Dedifferentiated amniotic fluid mesenchymal stem cell (primary cell): ENCODE data around the gene FKBP11.

Source experiments
- DNase-seq: peaks from one replicate; pipeline ENCODE4 v3.0.0-alpha.2; 2016; ENCODE audit errors: extremely low spot score

The FKBP11 gene

GRCh38 chr12:48925304-48926011 is at the start of gene FKBP11:
FKBP11 (minus strand) TSS chr12:48925492; CDS start chr12:48925428, 64 bp downstream.
- no peak for DNase-seq

- no peak for DNase-seq
Measured at GRCh38 chr12:48973941-48974673, 48.8 kb upstream of the FKBP11 start.

- no peak for DNase-seq
Measured at GRCh38 chr12:48973531-48973930, 48.2 kb upstream of the FKBP11 start.

- no peak for DNase-seq
Measured at GRCh38 chr12:48972952-48973483, 47.7 kb upstream of the FKBP11 start.

GRCh38 chr12:48972213-48972951 is 47.1 kb upstream of the FKBP11 start:
- DNase-seq: no peak

GRCh38 chr12:48970702-48971334 is 45.5 kb upstream of the FKBP11 start:
- DNase-seq: no peak

GRCh38 chr12:48969833-48970701 is 44.8 kb upstream of the FKBP11 start:
- DNase-seq: no peak

- DNase-seq: no peak
Measured at GRCh38 chr12:48969160-48969771, 44.0 kb upstream of the FKBP11 start.

GRCh38 chr12:48968467-48968866 is 43.2 kb upstream of the FKBP11 start:
- DNase-seq: no peak

GRCh38 chr12:48967991-48968390 is 42.7 kb upstream of the FKBP11 start:
- DNase-seq: no peak

- DNase-seq: no peak
Measured at GRCh38 chr12:48966177-48966895, 41.0 kb upstream of the FKBP11 start.

- DNase-seq: no peak
Measured at GRCh38 chr12:48965298-48965838, 40.1 kb upstream of the FKBP11 start.

- DNase-seq: no peak
Measured at GRCh38 chr12:48961801-48962200, 36.5 kb upstream of the FKBP11 start.

GRCh38 chr12:48961331-48961730 is 36.0 kb upstream of the FKBP11 start:
- no peak for DNase-seq

GRCh38 chr12:48960834-48961233 is 35.5 kb upstream of the FKBP11 start:
- no peak for DNase-seq

GRCh38 chr12:48958049-48958388 is 32.7 kb upstream of the FKBP11 start:
- no peak for DNase-seq

- DNase-seq: peak; percentile 92
Measured at GRCh38 chr12:48957141-48958048, 32.1 kb upstream of the FKBP11 start, which contains the start of gene ARF3. ARF3 (minus strand) TSS chr12:48957487; CDS start chr12:48941095, 16,392 bp downstream.
